Osteoblast (primary cell): ENCODE results near the gene KLF2. TPM values are rescaled to one million over a fixed set of nuclear protein-coding genes. Genes with fewer than 3 reads are reported as not detected.

Source experiments
- DNase-seq: peaks from one replicate; pipeline ENCODE4 v3.0.0; 2011; ENCODE audit warnings: low spot score, mixed read lengths; ENCODE audit not compliant: insufficient read length; ENCODE audit errors: missing footprints
- H2AFZ ChIP-seq: 2 replicates; pipeline ENCODE4 v1.6.0; 2011; ENCODE audit warnings: mild to moderate bottlenecking, low read length
- H3K27ac ChIP-seq: 2 replicates; pipeline ENCODE4 v1.5.1; 2011; ENCODE audit warnings: mild to moderate bottlenecking, low read depth, low read length, moderate library complexity
- H3K27me3 ChIP-seq: 2 replicates; pipeline ENCODE4 v1.6.0; 2012; ENCODE audit warnings: mild to moderate bottlenecking, control low read depth, inconsistent platforms, low read length, moderate library complexity; ENCODE audit not compliant: insufficient read depth
- H3K36me3 ChIP-seq: 2 replicates; pipeline ENCODE4 v1.5.1; 2011; ENCODE audit warnings: mild to moderate bottlenecking, low read length, control low read depth, moderate library complexity; ENCODE audit not compliant: insufficient read depth
- H3K4me1 ChIP-seq: 2 replicates; pipeline ENCODE4 v1.5.1; 2011; ENCODE audit warnings: mild to moderate bottlenecking, low read length, control low read depth, moderate library complexity; ENCODE audit not compliant: insufficient read depth
- H3K4me2 ChIP-seq: 2 replicates; pipeline ENCODE4 v1.6.0; 2011; ENCODE audit warnings: mild to moderate bottlenecking, low read length; ENCODE audit not compliant: insufficient read depth
- H3K4me3 ChIP-seq: fragments of 200-600 bp; sonication (generic); 3 replicates; pipeline ENCODE4 v1.5.1; 2012; ENCODE audit warnings: mild to moderate bottlenecking, low read length, inconsistent platforms; ENCODE audit not compliant: insufficient read depth
- H3K79me2 ChIP-seq: 2 replicates; pipeline ENCODE4 v1.6.0; 2012; ENCODE audit warnings: mild to moderate bottlenecking, low read length, control low read depth, inconsistent platforms; ENCODE audit not compliant: insufficient read depth
- H3K9me3 ChIP-seq: 2 replicates; pipeline ENCODE4 v1.5.1; 2011; ENCODE audit warnings: low read depth, low read length, control low read depth
- H4K20me1 ChIP-seq: 2 replicates; pipeline ENCODE4 v1.6.0; 2012; ENCODE audit warnings: mild to moderate bottlenecking, low read length, control low read depth; ENCODE audit not compliant: insufficient read depth
- total RNA-seq: library from RNA; depleted of rRNA; stranded (reverse); fragments of >200 nt; gene quantifications from 2 replicates; pipeline ENCODE4 v1.2.3, GENCODE V29; 2012
- TF ChIP-seq, protein P1 (sequence below): IDR thresholded peaks from 2 replicates; pipeline ENCODE4 v1.5.1; 2011; ENCODE audit warnings: mild to moderate bottlenecking, low read depth, low read length, moderate library complexity; ENCODE audit errors: extremely low read depth

KLF2 gene
- total RNA-seq, 1 donor, result 16.6 TPM

DNA sequence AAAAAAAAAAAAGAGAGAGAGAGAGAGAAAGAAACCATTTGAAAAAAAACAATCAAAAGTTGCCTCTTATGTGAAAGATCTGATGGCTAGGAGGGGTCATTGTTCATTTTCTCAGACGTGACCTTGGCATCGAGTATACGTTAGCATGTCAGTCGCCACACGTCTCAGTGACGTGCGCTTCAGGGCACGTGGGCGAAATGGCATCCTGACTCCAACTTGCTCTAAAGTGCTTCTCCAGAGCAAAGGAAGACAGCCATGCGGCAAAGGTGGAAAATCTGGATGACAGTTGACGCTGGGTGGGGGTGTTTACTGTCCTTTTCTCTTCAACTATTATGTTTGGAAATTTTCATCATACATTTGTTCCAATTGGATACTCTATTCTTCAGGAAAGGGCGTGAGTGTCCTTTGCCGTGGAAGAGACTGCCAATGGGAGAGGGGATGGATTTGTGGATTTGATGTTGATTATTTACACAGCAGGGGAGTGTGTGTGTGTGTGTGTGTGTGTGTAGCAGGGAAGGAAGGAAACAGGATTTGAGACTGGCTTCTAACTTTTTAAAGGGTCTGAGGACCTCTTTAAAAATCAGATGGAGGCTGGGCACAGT, 25.0 kb downstream of the KLF2 start:
- H3K27ac ChIP-seq, result no peak overlapping the region
- no peak overlapping the region for H2AFZ ChIP-seq
- peaks cover 7% of the 10 kb centered on the region for H3K4me1 ChIP-seq
- no peaks in the 10 kb centered on the region for H3K79me2 ChIP-seq
- DNase-seq, result no peak
- no peak overlapping the region for H3K4me3 ChIP-seq
- no peaks in the 10 kb centered on the region for H3K9me3 ChIP-seq
- no peaks in the 10 kb centered on the region for H4K20me1 ChIP-seq
- TF ChIP-seq, protein P1, sequence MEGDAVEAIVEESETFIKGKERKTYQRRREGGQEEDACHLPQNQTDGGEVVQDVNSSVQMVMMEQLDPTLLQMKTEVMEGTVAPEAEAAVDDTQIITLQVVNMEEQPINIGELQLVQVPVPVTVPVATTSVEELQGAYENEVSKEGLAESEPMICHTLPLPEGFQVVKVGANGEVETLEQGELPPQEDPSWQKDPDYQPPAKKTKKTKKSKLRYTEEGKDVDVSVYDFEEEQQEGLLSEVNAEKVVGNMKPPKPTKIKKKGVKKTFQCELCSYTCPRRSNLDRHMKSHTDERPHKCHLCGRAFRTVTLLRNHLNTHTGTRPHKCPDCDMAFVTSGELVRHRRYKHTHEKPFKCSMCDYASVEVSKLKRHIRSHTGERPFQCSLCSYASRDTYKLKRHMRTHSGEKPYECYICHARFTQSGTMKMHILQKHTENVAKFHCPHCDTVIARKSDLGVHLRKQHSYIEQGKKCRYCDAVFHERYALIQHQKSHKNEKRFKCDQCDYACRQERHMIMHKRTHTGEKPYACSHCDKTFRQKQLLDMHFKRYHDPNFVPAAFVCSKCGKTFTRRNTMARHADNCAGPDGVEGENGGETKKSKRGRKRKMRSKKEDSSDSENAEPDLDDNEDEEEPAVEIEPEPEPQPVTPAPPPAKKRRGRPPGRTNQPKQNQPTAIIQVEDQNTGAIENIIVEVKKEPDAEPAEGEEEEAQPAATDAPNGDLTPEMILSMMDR, result no peak
- H3K27me3 ChIP-seq, result no peaks in the 10 kb centered on the region
- H3K36me3 ChIP-seq, result no peaks in the 10 kb centered on the region
- H3K4me2 ChIP-seq, result no peak overlapping the region

DNA sequence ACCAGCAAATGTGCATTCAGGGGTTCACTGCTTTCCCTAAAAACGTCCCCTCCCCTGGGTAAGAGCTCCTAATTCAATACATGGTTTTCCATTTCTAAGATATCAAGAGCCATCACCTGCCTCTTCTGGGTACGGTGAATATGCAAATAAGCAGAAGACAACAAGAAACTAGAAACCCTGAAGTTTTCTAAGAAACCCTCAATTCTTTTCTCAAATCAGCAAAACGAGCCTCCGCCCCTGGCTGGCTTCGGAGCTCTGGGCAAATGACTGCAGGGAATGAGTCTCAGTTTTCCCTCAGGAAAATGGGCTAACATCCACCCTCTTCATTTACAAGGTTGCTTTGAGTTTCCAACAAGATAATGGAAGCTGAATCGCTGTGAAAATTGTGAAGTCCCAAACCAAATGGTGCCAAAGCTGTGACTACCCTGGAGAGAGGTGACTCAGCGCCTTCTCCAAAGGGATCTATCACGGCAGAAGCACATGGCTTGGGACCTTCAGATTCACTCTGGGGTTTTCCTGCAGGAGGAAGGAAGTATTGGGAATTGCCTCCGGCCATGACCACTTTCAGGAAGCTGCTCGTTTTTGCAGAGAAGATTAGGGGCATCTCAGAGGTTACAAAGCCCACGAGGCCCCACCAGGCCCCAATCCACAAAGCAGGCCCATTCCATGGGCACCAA, 26.6 kb downstream of the KLF2 start:
- TF ChIP-seq, protein P1, result no peak
- H3K27ac ChIP-seq, result no peak overlapping the region
- H4K20me1 ChIP-seq, result no peaks in the 10 kb centered on the region
- peaks cover 7% of the 10 kb centered on the region for H3K4me1 ChIP-seq
- no peaks in the 10 kb centered on the region for H3K9me3 ChIP-seq
- H3K36me3 ChIP-seq, result no peaks in the 10 kb centered on the region
- no peak overlapping the region for H3K4me2 ChIP-seq
- no peaks in the 10 kb centered on the region for H3K79me2 ChIP-seq
- peak; percentile 91 for DNase-seq
- no peak overlapping the region for H2AFZ ChIP-seq
- no peak overlapping the region for H3K4me3 ChIP-seq
- no peaks in the 10 kb centered on the region for H3K27me3 ChIP-seq

DNA sequence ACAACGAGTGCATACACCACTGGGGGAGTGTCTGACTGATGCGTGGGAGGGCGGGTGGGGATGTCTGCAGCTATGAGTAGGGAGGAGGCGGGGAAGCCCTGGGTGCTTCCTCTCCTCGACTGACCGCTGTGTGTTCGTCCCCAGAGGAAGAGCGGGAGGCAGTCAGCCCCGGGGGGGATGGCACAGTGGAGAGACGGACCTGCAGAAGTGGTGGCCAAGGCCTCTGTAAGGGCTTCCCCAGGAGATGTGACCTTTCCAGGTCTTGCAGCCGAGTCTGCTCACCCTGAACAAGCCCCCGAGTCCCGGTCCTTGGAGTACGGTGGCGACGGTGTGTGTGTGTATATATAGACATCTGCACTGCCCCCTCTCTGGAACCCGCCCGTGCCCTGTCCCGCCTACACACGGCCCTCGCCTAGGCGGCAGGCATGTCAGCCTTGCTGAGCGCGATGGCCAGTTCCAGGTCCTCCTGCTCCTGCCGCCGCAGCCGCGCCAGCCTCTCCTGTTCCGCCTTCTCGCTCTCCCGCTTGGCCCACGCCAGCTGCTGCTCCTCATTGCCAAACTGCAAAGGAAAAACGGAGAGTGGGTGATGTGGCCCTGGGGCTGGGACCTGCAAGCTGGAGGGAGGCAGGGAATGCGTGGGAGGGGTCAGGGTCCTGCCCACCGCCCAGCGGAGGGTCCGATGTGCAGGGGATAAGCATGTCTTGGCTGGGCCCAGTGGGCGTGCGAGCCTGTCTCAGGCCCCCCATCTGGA, 30.8 kb downstream of the KLF2 start:
- H4K20me1 ChIP-seq, result no peaks in the 10 kb centered on the region
- peaks cover 7% of the 10 kb centered on the region for H3K4me1 ChIP-seq
- H3K9me3 ChIP-seq, result no peaks in the 10 kb centered on the region
- H3K4me3 ChIP-seq, result no peak overlapping the region
- H3K79me2 ChIP-seq, result no peaks in the 10 kb centered on the region
- H3K27ac ChIP-seq, result no peak overlapping the region
- no peak overlapping the region for H3K4me2 ChIP-seq
- no peak overlapping the region for H2AFZ ChIP-seq
- H3K27me3 ChIP-seq, result no peaks in the 10 kb centered on the region
- H3K36me3 ChIP-seq, result no peaks in the 10 kb centered on the region
- no peak for DNase-seq
- TF ChIP-seq, protein P1, result no peak

DNA sequence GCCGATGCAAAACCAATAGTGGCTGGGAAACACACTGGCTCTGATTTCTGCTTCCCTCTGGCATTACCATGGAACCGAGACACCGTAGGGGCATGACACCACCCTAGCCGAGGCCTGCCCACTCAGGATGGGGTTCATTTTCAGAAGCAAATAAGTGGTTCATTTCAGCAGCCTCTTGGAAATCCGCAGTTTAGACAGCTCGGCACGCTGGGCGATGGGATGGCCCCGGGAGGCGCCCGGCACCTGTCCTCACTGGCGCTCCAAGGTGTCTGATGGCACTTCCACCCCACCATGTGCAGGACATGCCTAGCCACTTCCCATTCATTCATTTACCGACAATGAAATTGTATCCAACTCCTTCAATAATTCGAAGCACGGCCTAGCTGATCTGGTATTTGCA, 33.8 kb downstream of the KLF2 start:
- DNase-seq, result no peak
- Histone ChIP-seq H3K9me3 (no peaks in the 10 kb centered on the region), H3K4me1 (no peaks in the 10 kb centered on the region), H3K4me3 (no peak overlapping the region), H3K4me2 (no peak overlapping the region), H4K20me1 (no peaks in the 10 kb centered on the region), H2AFZ (no peak overlapping the region), H3K36me3 (no peaks in the 10 kb centered on the region), H3K79me2 (no peaks in the 10 kb centered on the region), H3K27me3 (no peaks in the 10 kb centered on the region), H3K27ac (no peak overlapping the region)
- TF ChIP-seq, protein P1, result no peak
